GM19372 (cell line): ENCODE measurements around the gene PRKAG3.

Experiments used
- ATAC-seq: cut with Tn5 transposase; IDR thresholded peaks from one replicate; pipeline ENCODE4 v1.9.1; 2021; ENCODE audit warnings: mild to moderate bottlenecking, low read depth, moderate library complexity; ENCODE audit not compliant: unreplicated experiment

PRKAG3 gene

GRCh38 chr2:218865396-218865795 lies 33.8 kb upstream of the PRKAG3 start:
- no peak for ATAC-seq

DNA sequence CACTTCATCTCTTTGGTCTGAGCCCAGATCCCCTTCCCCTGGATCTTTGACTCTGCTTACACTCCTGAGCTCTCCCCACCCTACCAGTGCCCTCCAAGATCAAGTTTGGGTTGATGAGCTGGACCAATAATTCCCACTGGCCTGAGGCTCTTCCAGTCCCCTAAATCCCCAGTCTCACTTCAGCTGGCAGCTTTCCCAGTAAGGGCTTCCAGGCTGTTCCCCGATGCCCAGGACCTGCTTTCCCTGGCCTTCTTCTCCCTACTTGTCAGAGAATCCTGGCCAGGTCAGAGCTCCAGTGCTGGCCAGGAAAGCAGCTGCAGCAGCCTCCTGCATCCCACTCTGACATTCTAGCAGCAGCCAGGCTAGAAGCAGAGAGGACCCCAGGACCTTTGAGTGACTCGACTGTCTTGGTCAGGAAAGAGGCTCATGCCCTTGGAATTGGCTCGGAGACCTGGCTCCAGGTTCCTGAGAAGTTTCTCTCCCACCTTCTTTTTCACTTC lies 31.5 kb upstream of the PRKAG3 start:
- ATAC-seq, result no peak

- no peak for ATAC-seq
Measured at GRCh38 chr2:218861645-218862318, 30.2 kb upstream of the PRKAG3 start.

DNA sequence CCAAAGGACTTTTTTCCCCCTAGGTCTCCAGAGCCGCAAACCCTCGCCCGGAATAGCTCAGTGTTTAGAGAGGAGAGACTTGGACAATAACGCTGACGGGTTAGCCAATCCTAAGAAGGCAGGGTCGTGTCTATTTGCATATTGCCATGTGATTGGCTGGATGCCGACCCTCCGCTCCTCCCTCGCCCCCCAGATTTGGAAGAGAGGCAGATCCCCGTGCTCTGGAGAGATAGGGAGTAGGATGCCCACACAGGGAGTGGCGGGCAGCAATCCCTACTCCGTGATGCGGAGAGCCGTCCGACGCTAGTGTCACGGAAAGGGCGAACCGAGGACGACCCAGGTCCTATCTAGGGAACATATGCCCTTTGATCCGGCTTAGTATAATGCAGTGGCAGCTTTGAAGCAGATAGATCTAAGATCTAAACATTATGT lies 29.4 kb upstream of the PRKAG3 start:
- no peak for ATAC-seq

GRCh38 chr2:218859988-218860831 lies 28.6 kb upstream of the PRKAG3 start:
- ATAC-seq, result no peak

- no peak for ATAC-seq
Measured at GRCh38 chr2:218859556-218859987, 28.0 kb upstream of the PRKAG3 start, which contains the start of gene WNT6. Gene WNT6 (plus strand): TSS chr2:218859805. CDS start chr2:218860038, 233 bp downstream.

DNA sequence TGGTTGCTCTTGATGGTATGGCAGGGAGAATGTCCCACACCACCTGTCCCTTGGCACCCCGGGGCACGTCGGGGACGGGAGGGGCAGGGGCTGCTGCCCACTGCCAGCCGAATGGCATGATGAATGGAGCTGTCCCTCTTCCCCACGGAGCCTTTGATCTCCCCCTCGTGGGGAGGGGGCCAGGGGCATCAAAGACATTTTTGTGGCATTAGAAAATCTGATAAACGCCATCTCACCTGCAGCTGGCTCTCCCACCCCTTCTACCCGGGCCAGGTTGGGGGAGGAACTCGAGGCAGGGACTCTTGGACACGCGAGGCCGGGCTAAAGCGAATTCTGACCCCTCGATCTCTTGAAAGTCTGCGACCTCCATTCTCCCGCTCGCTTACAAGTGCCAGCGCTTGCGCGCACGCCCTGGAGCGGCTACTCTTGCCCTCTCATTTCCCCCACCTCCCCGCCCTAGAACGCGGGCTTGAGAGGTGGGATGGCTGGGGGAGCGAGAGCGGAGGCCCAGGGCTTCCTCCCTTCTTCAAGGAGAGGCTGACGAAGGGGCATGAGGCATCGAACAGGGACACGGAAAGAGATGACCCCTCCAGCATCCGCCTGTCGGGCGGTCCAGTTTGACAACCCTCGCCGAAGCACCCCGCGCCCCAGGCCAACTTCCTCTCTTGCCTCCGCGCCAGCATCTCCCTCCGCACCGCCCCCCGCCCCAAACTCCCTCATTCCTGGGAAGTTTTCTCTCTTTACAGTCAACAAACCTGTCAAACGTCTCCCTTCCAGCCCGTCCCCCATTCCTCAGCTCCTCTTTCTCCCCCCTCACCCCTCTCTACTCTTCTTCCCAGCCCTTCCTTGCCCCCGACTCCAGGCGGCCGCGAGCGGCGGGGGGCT lies 27.3 kb upstream of the PRKAG3 start:
- no peak for ATAC-seq

GRCh38 chr2:218858138-218858445 lies 26.5 kb upstream of the PRKAG3 start:
- ATAC-seq, result no peak

DNA sequence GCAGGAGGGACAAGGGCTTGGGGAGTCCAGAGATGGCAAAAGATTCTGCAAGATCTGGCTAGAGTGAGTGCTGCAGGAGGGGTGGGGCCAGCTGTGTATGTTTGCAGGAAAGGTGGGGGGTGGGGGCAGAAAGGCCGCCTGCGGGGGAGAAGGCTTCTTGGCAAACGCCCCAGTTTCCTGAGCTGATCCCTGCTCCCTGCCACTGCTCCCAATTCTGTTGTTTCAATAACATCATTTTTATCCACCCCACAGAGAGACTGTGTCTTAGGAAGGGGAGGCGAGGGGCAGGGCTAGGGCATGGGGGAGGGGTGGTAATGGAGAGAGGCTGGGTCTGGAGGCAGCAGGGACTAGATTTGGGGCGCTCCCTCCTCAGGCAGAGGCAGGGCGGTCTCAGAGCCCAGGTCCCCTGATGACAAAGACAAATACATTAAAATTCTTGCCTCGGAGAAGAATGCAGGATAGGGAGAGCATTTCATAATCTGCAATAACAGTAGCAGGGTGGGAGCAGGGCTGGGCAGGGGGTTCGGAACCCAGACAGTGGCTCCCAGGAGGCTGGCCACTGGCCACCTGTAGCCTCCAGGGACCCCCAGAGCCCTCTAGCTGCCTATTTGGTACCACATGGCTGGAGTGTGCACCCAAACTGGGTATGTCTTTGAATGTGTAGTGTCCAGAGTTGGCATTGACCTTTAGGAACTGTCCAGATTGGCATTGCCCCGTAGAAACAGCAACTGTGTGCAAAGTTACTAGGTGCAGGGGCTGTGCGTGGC lies 26.0 kb upstream of the PRKAG3 start:
- no peak for ATAC-seq

GRCh38 chr2:218856896-218857243 lies 25.3 kb upstream of the PRKAG3 start:
- no peak for ATAC-seq

GRCh38 chr2:218856167-218856895 lies 24.7 kb upstream of the PRKAG3 start:
- ATAC-seq, result no peak

DNA sequence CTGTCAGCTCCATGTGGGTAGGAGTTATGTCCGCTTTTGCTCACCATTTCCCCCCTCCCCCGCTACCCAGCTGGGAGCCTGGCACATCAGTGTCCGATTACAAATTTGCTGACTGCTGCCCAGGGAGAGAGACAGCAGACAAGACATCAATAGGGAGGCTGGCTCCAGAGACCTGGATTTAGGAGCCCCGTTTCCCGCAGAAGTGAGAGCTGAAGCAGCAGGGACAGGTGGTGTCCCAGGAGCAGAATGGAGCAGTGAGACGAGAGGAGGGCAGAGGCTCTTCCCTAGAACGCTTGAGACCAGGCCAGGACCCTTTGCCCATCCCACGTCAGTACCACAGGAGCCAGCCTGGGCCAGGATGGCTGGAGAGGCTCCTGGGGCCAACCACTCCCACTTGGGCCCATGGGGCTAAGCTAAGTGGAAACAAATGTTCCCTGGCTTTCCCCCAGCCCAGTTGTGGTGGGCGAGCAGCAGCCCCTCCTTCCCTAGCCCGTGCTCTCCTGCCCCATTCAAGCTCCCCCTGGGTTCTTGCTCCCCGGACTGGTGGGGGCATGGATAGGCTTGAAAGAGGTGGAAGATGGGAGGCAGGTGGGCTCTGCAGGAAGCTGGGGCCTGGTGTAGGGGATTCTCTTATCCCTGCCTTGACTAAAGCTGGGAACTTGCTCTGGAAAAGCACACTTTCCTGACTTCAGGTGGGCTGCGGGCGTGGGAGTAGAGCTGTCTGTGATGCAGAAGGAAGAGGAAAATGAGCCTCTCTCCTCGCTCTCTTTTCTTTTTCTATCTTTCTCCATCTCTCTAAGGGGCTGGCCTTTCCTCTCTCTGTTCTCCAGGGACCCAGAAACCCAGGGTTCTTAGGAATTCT lies 23.9 kb upstream of the PRKAG3 start:
- no peak for ATAC-seq

DNA sequence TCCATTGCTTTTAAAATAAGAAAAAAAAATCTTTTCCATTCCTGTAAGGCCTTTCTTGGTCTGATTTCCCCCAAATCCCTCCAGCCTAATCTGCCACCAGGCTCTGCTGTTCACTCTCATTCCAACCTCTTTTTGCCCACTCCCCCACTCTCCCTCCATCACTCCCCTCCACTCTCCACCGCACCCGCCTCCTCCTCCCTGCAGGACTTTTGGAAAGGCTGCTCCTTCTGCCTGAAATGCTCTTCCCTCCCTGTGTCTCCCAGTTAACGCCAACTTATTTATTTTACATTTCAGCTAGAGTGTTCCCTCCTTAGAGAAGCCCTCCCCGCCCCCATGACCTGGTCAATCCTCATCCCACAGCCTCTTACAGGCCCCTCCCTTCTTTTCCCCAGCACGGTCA lies 23.3 kb upstream of the PRKAG3 start:
- ATAC-seq, result no peak

DNA sequence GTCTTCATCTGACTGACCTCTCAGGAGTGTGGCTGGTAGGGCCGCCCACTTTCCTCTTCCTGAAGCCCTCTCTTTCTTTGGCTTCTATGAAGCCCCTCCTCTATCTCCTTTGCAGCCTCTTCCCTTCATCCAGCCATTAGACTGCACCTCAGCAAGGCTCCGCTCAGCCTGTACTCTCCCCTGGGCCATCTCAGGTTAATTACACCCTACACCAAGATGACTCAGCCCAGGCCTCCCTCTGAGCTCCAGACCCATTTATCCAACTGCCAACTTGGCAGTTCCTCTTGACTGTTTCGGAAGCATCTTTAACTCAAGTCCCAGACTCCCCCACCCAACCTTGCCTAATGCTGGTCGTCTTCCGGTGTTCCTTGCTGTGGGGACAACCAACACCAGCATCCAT lies 22.2 kb upstream of the PRKAG3 start:
- no peak for ATAC-seq

DNA sequence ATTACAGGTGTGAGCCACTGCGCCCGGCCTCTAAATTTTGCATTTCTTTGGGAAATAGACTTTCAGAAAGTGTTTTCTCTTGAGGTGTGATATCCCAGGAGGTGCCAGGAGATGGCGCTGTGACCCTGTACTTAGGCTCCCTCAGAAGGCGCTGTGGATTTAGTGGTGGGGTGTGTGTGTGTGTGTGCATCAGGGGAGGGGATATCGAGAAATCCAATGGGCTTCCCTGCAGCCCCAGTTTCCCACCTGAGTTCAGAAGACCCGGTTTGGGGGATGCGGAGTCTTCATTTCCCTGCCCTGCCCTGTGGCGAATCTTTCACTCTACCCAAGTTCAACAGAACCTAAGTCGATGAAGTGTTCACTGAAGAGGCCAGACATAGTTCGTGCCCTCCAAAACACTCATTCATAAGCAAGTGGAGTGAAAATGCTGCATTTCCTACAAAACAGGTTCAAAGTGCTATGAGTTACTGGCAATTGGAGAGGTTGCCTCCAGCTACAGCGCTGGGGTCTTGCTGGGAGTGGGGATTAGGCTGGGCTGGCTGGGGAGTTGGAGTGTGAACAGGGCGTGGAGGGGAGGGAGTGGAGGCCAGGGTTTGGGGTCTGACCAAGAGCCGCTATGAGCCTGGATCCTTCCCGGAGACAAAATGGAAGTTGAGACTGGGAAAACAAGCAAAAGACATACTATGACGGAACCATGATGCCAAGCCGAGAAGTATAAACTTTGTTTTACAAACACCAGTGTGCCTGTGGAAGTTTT lies 21.5 kb upstream of the PRKAG3 start:
- ATAC-seq, result no peak

DNA sequence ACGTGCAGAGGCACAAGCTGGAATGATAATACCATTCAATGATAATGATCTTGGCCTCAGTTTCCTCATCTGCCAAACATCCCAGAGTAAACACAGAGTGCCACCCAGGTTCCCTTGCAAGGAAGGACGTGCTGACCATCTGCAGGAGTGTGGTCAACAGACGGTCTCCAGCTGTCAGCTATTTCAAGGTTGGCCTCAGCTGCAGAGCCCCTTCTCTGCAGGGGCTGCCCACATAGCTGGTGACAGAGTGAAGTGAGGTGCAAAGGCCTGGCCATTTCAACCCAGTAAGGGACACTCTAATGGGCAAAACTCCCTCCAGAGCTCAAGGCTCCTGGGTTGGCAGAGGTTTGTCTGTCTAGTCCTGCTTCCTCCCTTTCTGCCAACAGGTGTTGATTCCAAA lies 19.7 kb upstream of the PRKAG3 start:
- no peak for ATAC-seq

DNA sequence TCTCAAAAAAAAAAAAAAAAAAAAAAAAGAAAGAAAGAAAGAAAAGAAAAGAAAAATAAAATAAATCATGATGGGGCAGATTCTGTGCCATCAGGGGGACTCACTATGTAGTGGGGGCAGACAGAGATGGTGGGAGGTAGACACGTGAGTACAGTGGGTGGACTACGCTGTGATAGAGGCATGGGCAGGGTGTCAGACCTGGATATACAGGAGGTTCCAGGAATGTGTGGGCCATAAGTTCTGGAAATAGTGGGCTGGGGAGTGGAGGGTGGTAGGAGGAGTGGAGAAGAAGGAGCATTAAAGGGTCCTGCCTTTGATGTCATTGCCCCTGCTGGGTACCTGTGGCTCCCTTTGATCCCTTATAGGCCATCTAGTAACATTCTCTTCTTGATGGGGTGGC lies 19.2 kb upstream of the PRKAG3 start:
- ATAC-seq, result no peak

- ATAC-seq, result no peak
Measured at GRCh38 chr2:218849721-218850120, 18.1 kb upstream of the PRKAG3 start.
